ENCODE measurements around the gene PNMA8C.

The PNMA8C gene

DNA sequence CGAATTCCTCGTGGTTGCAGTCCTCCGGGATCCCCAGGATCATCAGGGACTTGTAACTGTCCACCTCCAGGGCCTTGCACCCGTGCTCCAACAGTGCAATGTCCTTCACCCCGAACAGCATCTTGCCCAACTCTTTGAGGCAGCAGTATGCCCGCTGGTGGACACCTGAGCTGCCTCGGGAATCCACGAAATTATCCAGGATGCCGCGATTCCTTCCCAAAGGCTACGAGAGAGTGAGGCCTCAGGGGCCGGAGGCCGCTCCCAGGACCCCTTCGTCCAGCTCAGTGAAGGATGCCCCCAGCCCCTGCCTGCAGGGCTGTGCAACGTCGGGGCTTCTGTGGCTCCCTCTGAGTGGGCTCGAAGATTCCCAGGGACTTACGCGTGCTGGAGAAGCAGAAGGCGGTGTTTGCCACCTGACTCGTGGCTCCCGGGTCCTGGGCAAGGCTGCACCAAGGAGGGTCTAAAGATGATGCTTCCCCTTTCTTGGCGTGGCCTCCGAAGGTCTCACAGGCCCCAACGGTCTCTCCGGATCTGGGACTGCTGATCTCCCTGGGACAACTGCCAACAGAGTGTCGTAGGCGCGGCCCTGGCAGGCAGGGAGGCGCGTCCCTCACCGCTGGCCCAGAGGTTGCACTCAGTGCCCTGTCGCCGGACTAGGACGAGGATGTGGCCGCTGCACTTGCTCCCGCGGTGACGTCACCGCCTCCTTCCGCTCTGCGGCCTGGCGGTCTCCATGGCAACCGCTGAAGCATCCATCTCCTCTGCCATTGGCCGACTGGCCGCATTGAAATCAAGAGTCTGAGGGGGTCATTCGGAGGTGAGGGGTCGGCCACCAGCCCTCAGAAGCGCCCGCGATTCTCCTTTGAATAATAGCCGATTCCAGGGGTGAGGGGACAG lies at the start of gene PNMA8C:
Gene PNMA8C, minus strand, starts transcription at position 698 of the 897 bp plus-strand sequence. Its CDS starts 577 bp downstream, at position 121.
- peak in 2 of 4 experiments; percentile 10 to 13 for DNase-seq

DNA sequence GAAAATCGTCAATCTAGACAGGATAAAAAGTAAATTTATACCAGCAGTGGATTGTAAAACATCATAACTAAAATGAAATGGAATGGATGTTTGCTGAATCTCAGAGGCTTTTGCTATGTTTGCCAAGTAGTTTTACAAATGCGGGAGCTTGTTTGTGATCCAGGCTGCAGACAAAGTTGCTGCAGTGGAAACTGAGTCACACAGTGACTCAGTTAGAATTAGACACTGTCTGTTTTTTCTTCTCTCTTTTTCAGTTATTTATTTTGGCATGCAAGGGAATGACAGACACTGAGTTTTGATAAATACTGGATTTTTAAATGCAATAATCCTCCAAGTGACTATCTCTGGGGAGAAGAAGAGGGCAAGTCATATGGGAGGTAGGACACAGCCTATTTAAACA lies 47.2 kb upstream of the PNMA8C start:
- no peak for DNase-seq

DNA sequence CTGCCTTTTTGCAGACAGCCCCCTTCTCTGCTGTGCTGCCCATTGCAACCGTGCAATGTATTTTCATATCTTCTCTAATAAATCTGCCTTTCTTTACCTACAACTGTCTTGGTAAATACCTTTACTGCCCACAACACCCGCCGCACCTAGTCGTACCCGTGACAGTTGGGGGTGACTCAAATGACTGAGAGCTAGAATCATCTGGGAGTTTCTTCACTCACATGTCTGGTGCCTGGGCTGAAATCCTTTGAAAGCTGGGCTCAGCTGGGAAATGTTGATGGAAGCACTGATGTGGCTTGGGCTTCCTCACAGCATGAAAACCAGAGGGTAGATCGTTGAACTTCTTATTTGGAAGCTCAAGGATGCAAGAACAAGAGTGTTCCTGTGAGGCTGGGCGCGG lies 45.5 kb upstream of the PNMA8C start:
- no peak for DNase-seq

DNA sequence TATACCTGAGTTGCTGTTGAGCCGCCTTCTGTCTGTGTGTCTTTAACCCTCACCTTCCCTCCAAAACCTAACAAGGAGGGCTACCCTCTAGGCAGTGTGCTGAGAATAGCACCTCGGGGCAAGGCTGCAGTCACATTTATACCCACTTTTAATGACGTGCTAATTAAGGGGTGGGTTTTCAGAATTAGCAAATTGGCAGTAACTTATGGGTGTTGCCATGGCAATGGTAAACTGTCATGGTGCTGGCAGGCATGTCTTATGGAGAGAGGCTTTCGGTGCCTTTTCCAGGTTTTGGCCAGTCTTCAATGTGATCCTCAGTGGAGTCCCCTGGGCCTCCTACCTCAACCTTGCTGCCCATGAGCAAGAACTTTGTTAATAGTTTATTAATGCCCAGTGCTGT lies 43.9 kb upstream of the PNMA8C start:
- DNase-seq, result no peak

DNA sequence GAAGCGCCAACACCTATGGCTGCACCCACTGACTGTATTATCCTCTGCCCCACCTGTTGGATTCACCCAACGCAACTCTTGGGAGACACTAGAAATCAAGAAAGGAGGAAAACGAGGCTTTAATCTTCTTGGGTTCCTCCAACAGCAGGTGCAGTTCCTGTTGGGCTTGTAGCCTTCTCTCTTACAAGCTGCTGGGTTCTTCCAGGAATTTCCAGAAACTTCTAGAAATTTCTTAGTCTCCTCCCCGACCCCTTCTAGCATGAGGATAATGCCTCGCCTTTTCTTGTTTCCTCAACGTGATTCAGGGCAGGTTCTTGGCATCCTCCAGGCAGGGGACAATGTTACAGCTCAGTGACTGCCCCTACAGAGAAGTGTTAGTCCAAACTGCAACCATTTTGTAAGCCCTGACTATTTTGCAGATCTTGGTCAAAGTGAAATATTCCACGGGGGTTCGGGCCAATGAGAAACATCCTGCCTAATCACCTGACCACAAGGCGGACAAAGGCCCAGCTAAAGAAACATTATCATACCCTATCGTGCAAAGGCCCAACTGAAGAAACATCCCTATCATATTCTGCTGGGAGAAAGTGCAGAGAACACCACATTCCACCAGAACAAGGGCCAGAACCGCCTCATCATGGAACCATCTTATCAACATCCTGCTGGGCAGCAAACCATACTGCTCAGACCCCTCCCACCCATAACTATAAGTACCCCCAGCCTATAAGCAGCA lies 43.2 kb upstream of the PNMA8C start:
- no peak for DNase-seq

DNA sequence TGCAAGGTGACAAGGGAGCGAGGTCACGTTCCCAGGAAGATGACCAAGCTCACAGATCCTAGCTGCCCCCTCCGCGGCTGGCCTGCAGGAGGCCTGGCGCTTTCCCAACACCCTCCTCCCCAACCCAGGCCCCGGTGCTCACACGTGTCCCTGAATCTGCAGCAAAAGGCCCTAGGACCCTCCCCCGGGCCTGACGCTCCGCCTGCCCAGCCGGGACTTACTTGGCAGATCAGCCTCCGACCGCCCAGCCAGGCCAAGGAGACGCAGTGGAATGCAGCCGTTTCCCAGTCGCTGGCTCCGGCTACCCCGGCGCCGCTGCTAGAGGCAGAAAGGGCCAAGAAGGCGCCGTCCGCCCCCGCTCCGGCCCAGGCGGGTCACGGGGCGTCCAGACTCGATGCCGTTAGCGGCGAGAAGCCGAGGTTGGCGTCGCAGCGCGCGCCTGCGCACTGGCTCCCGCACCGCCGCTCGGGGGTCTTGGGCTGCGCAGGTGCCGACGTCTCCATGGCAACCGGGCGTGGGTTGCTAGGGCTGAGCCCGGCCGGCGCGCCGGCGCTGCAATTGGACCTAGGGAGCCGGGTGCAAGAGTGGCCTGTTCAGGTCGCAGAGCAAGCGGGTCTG lies 42.5 kb upstream of the PNMA8C start, which contains the start of gene PNMA8A:
Gene PNMA8A, minus strand, starts transcription at position 448 of the 618 bp plus-strand sequence. CDS start 528 bp downstream, outside the sequence.
- no peak for DNase-seq

DNA sequence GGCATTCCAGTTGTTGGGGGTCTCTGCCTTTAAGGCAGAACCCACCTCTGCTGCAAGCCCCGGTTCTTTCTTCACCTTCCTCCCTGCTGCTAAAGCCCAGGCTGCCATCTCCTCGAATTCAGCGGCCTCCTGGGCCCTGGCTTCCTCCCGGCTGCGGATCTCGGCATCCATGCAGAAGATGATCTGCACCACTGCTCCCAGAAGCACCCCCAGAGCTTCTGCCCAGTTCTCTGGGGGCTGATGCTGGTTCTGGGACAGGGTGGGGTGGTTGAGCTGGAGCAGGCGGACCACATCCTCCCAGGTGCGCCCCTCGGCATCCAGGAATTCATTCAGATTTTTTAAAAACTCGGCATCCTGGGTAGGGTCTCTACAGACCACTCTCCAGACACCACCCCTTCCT lies 41.6 kb upstream of the PNMA8C start:
- no peak for DNase-seq

DNA sequence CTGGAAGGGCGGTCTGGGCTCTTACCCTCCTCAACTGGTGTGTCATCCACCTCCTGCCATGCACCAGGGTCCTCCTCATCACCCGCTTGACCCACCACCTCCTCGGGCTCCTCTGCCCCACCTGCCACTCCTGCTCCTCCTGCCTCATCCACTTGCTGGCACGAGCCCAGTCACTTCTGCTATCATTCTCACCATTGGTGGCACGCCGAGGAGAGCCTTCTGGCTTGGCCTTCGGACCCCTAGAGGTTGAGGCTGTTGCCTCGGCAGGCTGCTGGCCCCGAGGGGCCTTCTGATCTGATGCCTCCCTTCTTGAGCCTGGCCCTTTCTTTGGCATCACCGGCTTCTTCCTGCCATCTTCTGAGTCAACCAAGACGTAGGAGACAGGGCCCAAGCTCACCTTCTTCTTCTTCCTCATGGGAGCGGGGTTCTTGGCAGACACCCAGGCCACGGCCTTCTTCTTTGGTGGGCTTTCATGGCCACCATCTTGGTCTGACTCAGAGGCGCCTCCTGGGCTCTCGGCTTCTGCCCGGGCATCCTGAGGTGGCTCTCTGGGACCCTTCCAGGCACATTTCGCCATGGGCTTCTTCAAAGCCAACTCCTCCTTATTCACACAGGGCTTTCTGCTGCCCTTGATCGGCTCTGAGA lies 40.9 kb upstream of the PNMA8C start:
- DNase-seq, result no peak

DNA sequence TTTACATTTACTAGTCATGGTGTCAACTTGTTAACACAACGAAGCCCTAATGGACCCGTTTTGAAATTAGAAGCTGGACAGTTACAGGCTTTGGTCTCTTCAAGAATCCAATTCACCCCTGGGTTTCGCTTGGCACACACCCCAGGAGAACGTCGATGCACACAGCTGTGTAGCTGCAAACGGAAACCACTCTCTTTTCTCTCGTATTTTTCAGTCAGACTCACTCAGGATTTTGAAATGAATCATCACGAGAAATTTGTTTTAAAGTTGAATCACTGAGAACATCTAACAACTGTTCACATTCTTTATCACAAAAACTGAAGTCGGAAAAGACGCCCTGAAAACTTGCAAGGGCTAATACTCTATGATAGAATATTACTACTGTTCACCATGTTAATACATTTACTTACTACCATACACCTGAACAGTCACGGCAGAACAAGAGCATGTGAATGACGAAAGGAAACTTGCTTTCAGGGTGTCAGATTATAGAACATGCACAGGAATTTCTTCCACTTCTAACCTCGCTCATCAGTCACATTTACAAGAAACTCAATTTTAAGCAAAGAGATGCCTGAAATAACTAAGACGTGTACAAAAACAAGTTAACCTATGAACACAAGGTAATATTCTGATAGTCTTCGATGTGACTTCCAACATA lies 37.9 kb upstream of the PNMA8C start:
- DNase-seq, result no peak

DNA sequence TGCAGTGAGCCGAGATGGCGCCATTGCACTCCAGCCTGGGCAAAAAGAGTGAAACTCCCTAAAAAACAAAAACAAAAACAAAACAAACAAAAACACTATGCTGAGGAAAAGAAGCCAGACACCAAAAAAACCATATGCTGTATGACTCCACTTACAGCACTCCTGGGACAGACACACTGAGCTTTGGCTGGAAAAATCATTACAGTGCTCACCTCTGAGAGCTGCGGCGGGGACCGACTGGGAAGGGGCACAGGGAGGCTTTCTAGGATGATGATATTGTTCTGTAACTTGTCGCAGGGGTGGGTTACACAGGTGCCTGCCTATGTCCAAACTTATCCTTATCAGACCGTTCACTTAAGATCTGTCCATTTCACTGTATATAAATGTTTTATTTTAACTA lies 34.8 kb upstream of the PNMA8C start:
- no peak for DNase-seq

DNA sequence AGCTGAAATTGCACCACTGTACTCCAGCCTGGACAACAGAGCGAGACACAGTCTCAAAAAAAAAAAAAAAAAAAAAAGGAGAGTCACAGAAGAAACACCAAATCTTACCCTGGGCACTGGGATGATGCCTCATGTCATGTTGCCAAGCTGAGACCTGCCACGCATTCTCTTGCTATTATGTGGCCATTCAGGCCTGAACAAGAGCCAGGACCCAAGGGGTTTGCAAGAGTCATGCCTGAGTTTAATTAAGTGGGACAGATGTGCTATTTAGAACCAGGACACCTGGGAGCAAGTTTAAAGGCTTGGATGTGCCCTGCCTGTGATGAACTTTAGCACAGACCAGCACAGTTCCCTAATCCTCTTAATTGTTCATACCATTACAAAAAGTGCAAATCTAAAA lies 32.8 kb upstream of the PNMA8C start:
- no peak for DNase-seq

DNA sequence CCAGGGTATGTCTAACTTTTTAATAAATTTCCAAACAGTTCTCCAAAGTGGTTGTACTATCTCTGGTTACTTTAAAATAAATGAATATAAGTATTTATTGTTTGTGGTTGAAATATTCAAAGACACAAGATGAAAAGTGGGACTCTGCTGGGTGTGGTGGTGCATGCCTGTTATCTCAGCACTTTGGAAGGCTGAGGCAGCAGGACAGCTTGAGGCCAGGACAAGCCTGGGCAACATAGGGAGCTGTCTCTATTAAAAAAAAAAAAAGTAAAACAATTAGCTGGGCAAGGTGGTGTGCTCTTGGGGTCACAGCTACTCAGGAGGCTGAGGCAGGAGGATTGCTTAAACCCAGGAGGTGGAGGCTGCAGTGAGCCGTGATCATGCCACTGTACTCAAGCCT lies 32.2 kb upstream of the PNMA8C start:
- no peak for DNase-seq

DNA sequence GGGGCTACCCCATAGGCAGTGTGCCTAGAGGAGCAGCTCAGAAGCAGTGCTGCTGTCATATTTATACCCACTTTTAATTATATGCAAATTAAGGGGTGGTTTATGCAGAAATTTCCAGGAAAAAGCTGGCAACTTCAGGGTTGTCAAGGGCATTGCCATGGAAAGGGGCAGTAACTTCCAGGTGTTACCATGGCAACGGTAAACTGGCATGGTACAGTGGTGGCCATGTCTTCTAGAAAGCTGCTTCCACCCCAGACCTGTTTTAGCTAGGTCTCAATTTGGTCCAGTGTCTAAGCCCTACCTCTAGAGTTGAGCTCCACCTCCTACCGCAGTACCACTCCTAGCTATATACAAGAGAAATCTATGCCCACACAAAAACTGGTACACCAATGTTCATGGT lies 31.3 kb upstream of the PNMA8C start:
- DNase-seq, result no peak

DNA sequence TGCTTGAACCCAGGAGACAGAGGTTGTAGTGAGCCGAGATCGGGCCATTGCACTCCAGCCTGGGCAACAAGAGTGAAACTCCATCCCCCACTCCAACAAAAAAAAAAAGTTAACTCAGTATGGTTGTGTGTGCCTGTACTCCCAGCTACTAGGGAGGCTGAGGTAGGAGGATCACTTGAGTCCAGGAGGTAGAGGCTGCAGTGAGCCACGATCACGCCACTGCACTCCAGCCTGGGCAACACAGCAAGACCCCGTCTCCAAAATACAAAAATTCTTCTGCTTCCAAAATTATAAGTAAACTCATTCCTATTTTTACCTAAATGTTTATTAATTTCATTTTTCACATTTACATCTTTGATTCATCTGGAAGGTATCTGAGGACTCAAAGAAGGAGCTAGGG lies 28.2 kb upstream of the PNMA8C start:
- DNase-seq, result no peak

DNA sequence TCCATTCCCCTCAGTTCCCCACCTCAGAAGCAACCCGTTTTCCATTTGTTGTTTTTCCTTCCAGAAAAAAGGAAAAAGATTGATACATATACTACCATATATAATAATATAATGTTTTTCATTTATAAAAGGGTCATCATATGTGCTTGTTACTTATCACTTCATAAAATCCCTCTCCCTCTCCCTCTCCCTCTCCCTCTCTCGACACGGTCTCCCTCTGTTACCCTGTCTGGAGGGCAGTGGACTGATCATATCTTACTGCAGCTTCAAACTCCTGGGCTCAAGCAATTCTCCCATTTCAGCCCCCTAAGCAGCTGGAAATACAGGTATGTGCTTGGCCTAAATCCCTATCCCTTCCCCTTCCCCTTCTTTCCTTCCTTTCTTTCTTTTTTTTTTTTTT lies 25.5 kb upstream of the PNMA8C start:
- no peak for DNase-seq

DNA sequence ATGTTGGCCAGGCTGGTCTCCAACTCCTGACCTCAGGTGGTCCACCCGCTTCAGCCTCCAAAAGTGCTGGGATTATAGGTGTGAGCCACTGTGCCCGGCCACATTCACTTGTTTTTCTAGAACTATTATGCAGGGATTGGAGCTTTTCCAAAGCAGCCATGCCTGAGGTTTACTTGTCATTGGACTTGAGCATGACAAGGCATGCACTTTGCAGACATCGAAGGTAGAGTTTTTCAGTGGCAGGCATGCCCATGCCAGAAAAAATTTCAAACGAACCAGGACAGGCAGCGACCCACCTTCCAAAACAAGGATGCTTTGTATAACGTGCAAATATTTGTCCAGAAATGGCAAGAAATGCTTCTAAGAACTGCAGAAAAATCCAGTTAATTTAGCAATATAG lies 24.9 kb upstream of the PNMA8C start:
- no peak for DNase-seq

DNA sequence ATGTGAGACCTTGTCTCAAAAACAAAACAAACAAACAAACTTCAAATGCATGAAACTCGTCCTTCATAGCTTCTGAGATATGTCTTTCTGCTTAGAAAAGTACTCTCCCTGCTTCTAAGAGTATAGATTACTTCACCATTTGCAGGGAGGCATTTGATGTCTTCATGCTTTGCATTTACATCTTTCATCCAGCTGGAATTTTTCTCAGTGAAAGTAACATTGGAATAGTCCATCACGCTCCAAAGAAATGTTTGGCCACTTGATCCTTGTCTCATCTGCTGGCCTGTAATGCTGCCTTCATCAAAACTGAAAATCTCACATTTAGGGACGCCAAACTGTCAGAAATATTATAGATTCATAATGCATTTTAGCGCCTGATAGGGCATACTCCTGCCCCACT lies 23.4 kb upstream of the PNMA8C start:
- no peak for DNase-seq

DNA sequence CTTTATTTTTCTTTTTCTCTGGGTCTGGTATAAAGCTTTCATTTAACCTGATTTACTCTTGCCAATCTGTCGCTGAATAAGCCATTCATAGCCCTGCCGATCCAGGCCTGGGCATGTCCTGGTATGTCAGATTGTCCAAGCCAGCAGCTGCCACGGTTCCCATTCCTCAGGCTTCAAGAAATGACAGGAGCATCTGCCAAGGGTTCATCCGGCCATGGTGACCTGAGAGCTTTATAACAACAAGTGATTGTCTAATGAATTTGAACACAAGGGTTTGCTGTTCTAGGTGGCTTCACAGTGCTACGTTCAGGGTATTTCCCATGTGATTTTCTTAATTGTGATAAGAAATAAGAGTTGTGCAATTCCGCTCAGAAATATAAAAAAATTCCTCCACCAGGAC lies 22.6 kb upstream of the PNMA8C start:
- DNase-seq, result no peak

DNA sequence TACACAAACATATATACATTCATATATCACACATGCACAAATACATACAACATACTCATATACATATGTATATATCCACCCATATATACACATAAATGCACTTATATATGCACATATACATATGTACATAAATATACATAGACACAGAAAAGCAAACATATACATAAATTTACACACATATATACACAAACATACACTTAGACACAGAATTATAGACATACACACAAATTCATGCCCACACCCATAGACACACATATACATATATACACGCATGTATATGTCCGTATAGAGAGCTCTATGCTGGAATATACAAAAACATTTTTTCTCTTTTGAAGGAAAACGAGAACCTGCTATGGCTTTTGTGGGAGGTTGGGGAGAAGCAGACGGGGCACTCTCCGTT lies 22.0 kb upstream of the PNMA8C start:
- no peak for DNase-seq

DNA sequence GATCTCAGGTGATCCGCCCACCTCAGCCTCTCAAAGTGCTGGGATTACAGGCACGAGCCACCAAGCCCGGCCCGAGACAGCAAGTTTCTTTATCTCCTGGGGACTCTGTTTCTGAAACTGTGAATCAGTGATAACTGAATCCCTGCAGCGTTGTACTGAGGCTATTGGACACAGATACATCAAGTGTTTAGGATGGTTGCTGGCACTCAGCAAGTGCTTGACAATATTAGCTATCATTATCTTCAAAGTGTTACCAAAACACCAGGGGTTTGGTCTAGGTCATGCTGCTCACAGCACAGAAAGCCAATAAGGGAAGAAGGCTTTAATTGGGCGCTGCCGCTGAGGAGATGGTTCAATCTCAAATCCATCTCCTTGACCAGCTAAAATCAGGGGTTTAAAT lies 20.5 kb upstream of the PNMA8C start:
- DNase-seq, result no peak

DNA sequence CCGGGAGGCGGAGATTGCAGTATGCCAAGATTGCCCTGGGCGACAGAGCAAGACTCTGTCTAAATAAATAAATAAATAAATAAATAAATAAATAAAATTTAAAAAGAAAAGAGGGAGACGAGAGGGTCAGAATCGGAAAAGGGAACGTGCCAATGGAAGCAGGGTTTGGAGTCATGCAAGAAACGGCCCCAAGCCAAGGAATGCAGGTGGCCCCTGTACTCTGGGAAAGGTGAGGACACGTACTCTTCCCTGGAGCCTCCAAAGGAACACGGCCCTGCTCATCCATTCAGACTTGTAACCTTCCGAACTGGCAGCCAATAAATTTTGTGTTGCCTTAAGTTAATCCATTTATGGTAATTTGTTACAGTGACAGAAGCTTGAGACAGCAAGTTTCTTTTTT lies 19.9 kb upstream of the PNMA8C start:
- DNase-seq, result no peak

DNA sequence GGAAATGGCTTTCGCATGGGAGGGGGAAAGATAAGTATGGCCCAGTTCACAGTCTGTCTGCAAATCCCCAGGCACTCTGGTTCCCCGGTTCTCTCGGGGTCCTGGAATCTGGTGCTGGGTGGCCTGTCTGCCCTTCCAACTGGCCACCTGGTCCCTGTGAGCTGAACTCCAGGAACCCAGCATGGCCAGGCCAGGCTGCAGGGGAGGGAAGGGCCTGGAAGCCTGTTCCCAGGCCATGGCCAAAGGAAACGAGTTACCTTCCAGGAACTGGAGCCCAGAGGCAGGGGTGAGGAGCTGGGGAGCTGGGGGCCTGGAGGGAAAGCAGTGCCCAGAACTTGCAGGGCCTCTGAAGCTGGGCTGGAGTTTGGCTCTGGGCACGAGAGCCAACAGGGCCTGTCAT lies 19.1 kb upstream of the PNMA8C start:
- DNase-seq, result no peak

DNA sequence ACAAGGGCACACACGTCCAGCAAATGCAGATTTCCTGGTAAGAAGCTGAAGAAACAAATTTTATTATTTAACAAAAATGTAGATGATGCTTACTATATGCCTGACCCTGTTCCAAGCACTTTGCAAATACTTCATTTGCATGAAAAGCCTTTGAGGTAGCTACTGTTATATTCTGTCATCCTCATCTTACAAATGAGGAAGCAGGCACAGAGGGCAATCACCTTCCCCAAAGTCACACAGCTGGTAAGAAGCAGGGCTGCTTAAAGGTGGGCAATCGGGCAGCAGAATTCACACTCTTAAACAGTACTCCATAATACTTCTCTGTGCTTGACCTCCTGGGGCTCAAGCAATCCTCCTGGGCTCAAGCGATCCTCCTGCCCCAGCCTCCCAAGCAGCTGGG lies 18.3 kb upstream of the PNMA8C start:
- no peak for DNase-seq
